ENCODE measurements around the gene FHAD1.
A peak's percentile ranks its signal among the peaks of the same experiment; 100 is the strongest.

The FHAD1 gene

DNA sequence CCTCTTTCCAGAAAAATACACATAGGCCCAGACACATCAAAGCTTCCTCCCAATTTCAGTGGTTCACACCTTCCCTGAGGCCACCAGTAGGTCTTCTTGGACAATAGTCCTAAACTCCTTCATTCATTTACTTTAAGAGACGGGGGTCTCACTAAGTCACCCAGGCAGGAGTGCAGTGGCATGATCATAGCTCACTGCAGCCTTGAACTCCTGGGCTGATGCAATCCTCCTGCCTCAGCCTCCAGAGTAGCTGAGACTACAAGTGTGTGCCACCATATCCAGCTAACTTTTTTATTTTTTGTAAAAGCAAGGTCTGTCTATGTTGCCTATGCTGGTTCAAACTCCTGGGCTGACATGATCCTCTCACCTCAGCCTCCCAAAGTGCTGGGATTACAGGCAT lies 8.2 kb upstream of the FHAD1 start:
- no peak for DNase-seq (ENCODE audit: low spot score)
- Histone ChIP-seq H3K9ac (ENCODE audit: low read depth, low read length, poor library complexity) (no peak overlapping the region), H2AFZ (ENCODE audit: low read length) (no peak overlapping the region), H3K27me3 (ENCODE audit: control insufficient read depth in 3 of 3, insufficient read depth in 3 of 3, low read depth in 1 of 3, low read length in 3 of 3) (no peaks in the 10 kb centered on the region), H2BK15ac (ENCODE audit: low read length) (no peak overlapping the region), H2BK12ac (ENCODE audit: low read length) (no peak overlapping the region), H3K23ac (ENCODE audit: low read depth, low read length, poor library complexity) (no peak overlapping the region), H2BK120ac (ENCODE audit: low read depth, low read length) (no peak overlapping the region), H4K91ac (ENCODE audit: low read depth, low read length, poor library complexity) (no peak overlapping the region), H3K4me3 (ENCODE audit: low read length in 2 of 2) (no peak overlapping the region), H3K18ac (ENCODE audit: low read length) (no peak overlapping the region), H2BK5ac (ENCODE audit: low read length) (no peak overlapping the region), H3K4ac (ENCODE audit: low read length) (no peak overlapping the region), H3K4me2 (ENCODE audit: insufficient read depth, low read length, poor library complexity, severe bottlenecking) (no peak overlapping the region), H3K79me1 (ENCODE audit: low read depth, low read length) (no peaks in the 10 kb centered on the region), H4K8ac (ENCODE audit: low read depth, low read length) (no peak overlapping the region), H3K4me1 (ENCODE audit: control insufficient read depth in 2 of 2, insufficient read depth in 1 of 2, low read depth in 1 of 2, low read length in 2 of 2) (peaks cover 4 to 15% of the 10 kb centered on the region in 2 donors), H3K9me3 (replicated peaks in 1 of 2; ENCODE audit: control insufficient read depth in 2 of 2, insufficient read depth in 1 of 2, low read depth in 1 of 2, low read length in 2 of 2) (peaks cover 0 to 3% of the 10 kb centered on the region in 2 donors), H3K14ac (ENCODE audit: low read length) (no peak overlapping the region), H2AK5ac (ENCODE audit: low read depth, low read length) (no peak overlapping the region), H3K36me3 (replicated peaks in 1 of 2; ENCODE audit: control insufficient read depth in 2 of 2, insufficient read depth in 2 of 2, low read length in 2 of 2) (no peaks in the 10 kb centered on the region), H3K27ac (replicated peaks; ENCODE audit: low read length) (no peak overlapping the region)
- WGBS, 2 donors (ENCODE audit: extremely low coverage in 2 of 2, insufficient read length in 2 of 2, insufficient replicate concordance in 1 of 2) = no CpG with 5 or more reads among the region's 1 CpG

DNA sequence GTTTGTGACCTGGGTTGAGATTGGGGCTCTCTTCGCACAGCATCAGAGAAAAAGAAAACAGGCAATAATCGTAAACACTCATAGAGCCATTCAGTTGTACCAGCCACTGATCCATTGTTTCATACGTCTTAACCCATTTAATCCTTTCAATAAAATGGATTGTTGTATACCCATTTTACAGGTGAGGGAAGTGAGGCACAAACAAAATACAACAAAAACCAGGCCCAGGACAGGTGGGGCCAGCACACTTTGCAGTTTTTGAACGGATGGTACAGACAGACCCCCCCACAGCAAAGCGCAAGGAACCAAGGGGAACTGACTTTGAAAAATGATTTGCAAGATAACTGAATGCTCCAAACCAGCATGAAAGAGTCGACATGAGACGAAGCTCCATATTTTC lies 4.3 kb upstream of the FHAD1 start:
- no peak for DNase-seq (ENCODE audit: low spot score)
- H3K27ac ChIP-seq (replicated peaks; ENCODE audit: low read length) = no peak overlapping the region
- no peak overlapping the region for H3K23ac ChIP-seq (ENCODE audit: low read depth, low read length, poor library complexity)
- no peak overlapping the region for H3K9ac ChIP-seq (ENCODE audit: low read depth, low read length, poor library complexity)
- H2BK12ac ChIP-seq (ENCODE audit: low read length) = no peak overlapping the region
- no peak overlapping the region for H2BK120ac ChIP-seq (ENCODE audit: low read depth, low read length)
- no CpG with 5 or more reads among the region's 7 CpGs for WGBS, 2 donors (ENCODE audit: extremely low coverage in 2 of 2, insufficient read length in 2 of 2, insufficient replicate concordance in 1 of 2)
- H3K9me3 ChIP-seq (replicated peaks in 1 of 2; ENCODE audit: control insufficient read depth in 2 of 2, insufficient read depth in 1 of 2, low read depth in 1 of 2, low read length in 2 of 2) = peaks cover 0 to 6% of the 10 kb centered on the region in 2 donors
- H3K4me1 ChIP-seq (ENCODE audit: control insufficient read depth in 2 of 2, insufficient read depth in 1 of 2, low read depth in 1 of 2, low read length in 2 of 2) = peaks cover 6 to 7% of the 10 kb centered on the region in 2 donors
- no peaks in the 10 kb centered on the region for H3K79me1 ChIP-seq (ENCODE audit: low read depth, low read length)
- no peak overlapping the region for H3K4me3 ChIP-seq (ENCODE audit: low read length in 2 of 2)
- H2BK5ac ChIP-seq (ENCODE audit: low read length) = no peak overlapping the region
- no peak overlapping the region for H2BK15ac ChIP-seq (ENCODE audit: low read length)
- no peak overlapping the region for H3K4ac ChIP-seq (ENCODE audit: low read length)
- H3K18ac ChIP-seq (ENCODE audit: low read length) = no peak overlapping the region
- H3K14ac ChIP-seq (ENCODE audit: low read length) = no peak overlapping the region
- H3K27me3 ChIP-seq (ENCODE audit: control insufficient read depth in 3 of 3, insufficient read depth in 3 of 3, low read depth in 1 of 3, low read length in 3 of 3) = no peaks in the 10 kb centered on the region
- H4K91ac ChIP-seq (ENCODE audit: low read depth, low read length, poor library complexity) = no peak overlapping the region
- no peak overlapping the region for H2AFZ ChIP-seq (ENCODE audit: low read length)
- H3K4me2 ChIP-seq (ENCODE audit: insufficient read depth, low read length, poor library complexity, severe bottlenecking) = no peak overlapping the region
- no peak overlapping the region for H4K8ac ChIP-seq (ENCODE audit: low read depth, low read length)
- no peaks in the 10 kb centered on the region for H3K36me3 ChIP-seq (replicated peaks in 1 of 2; ENCODE audit: control insufficient read depth in 2 of 2, insufficient read depth in 2 of 2, low read length in 2 of 2)
- no peak overlapping the region for H2AK5ac ChIP-seq (ENCODE audit: low read depth, low read length)

DNA sequence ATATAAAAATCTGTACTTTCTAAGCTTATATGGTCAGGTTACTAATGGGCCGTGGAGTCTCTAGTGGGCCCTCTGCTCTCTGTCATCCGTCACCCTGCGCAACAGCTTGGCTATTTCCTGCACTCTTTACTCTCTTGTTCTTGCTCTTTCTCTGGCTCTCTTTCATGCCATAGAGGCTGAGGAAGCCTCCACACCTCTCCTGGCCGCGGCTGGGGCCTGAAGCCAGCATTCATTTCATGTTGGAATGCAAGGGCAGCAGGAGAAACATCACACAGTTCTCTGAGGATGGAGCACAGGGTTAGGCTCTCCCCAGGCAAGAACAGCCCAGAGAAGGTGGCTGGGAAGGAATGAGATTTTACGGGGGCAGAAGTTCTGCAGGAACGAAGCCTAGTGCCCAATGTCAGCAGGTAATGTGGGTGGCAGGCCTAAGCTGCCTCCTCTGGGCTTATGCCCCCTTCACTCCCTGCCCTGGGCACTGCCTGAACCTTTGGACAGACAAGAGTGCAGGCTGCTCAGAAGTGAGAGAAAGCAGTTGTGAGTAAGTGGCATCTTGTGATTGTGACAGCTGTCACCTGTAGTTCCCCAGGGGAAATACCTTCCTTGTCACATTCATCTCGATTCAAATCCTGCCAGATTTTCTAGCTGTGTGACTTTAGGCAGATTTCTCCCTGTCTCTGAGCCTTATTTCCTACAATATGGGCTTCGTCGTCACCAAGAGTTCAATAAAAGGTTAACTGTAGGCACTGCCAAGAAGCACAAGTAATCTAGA lies 3.6 kb upstream of the FHAD1 start:
- H3K79me1 ChIP-seq (ENCODE audit: low read depth, low read length) = no peaks in the 10 kb centered on the region
- no peak overlapping the region for H3K4ac ChIP-seq (ENCODE audit: low read length)
- H3K9me3 ChIP-seq (replicated peaks in 1 of 2; ENCODE audit: control insufficient read depth in 2 of 2, insufficient read depth in 1 of 2, low read depth in 1 of 2, low read length in 2 of 2) = peaks cover 0 to 6% of the 10 kb centered on the region in 2 donors
- no peak overlapping the region for H4K91ac ChIP-seq (ENCODE audit: low read depth, low read length, poor library complexity)
- H2BK5ac ChIP-seq (ENCODE audit: low read length) = no peak overlapping the region
- no peak overlapping the region for H2AK5ac ChIP-seq (ENCODE audit: low read depth, low read length)
- no peaks in the 10 kb centered on the region for H3K36me3 ChIP-seq (replicated peaks in 1 of 2; ENCODE audit: control insufficient read depth in 2 of 2, insufficient read depth in 2 of 2, low read length in 2 of 2)
- no peak overlapping the region for H3K14ac ChIP-seq (ENCODE audit: low read length)
- no peak overlapping the region for H3K4me3 ChIP-seq (ENCODE audit: low read length in 2 of 2)
- H2AFZ ChIP-seq (ENCODE audit: low read length) = peak overlapping the region; percentile 66
- H2BK120ac ChIP-seq (ENCODE audit: low read depth, low read length) = no peak overlapping the region
- H3K27ac ChIP-seq (replicated peaks; ENCODE audit: low read length) = no peak overlapping the region
- no peak overlapping the region for H3K4me2 ChIP-seq (ENCODE audit: insufficient read depth, low read length, poor library complexity, severe bottlenecking)
- peaks cover 6 to 7% of the 10 kb centered on the region in 2 donors for H3K4me1 ChIP-seq (ENCODE audit: control insufficient read depth in 2 of 2, insufficient read depth in 1 of 2, low read depth in 1 of 2, low read length in 2 of 2)
- H3K9ac ChIP-seq (ENCODE audit: low read depth, low read length, poor library complexity) = no peak overlapping the region
- peak overlapping the region; percentile 13 for H3K18ac ChIP-seq (ENCODE audit: low read length)
- H3K23ac ChIP-seq (ENCODE audit: low read depth, low read length, poor library complexity) = no peak overlapping the region
- H2BK15ac ChIP-seq (ENCODE audit: low read length) = no peak overlapping the region
- no peaks in the 10 kb centered on the region for H3K27me3 ChIP-seq (ENCODE audit: control insufficient read depth in 3 of 3, insufficient read depth in 3 of 3, low read depth in 1 of 3, low read length in 3 of 3)
- H2BK12ac ChIP-seq (ENCODE audit: low read length) = no peak overlapping the region
- H4K8ac ChIP-seq (ENCODE audit: low read depth, low read length) = no peak overlapping the region
- no CpG with 5 or more reads among the region's 10 CpGs for WGBS, 2 donors (ENCODE audit: extremely low coverage in 2 of 2, insufficient read length in 2 of 2, insufficient replicate concordance in 1 of 2)
- DNase-seq (ENCODE audit: low spot score) = no peak

DNA sequence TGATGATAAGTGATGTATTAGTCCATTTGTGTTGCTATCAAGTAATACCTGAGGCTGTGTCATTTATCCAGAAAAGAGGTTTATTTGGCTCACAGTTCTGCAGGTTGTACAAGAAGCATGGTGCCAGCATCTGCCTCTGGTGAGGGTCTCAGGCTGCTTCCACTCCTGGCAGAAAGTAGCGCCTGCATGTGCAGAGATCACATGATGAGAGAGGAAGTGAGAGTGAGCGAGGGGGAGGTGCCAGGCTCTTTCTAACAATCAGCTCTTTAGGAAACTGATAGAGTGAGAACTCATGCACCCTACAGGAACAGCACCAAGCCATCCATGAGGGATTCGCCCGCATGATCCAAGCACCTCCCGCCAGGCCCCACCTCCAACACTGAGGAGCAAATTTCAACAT lies 2.2 kb upstream of the FHAD1 start:
- H2BK120ac ChIP-seq (ENCODE audit: low read depth, low read length) = no peak overlapping the region
- H3K27ac ChIP-seq (replicated peaks; ENCODE audit: low read length) = no peak overlapping the region
- no peak overlapping the region for H2AK5ac ChIP-seq (ENCODE audit: low read depth, low read length)
- no peak overlapping the region for H3K9ac ChIP-seq (ENCODE audit: low read depth, low read length, poor library complexity)
- no peak overlapping the region for H2AFZ ChIP-seq (ENCODE audit: low read length)
- no peak overlapping the region for H3K18ac ChIP-seq (ENCODE audit: low read length)
- no peak overlapping the region for H2BK5ac ChIP-seq (ENCODE audit: low read length)
- no peak overlapping the region for H4K8ac ChIP-seq (ENCODE audit: low read depth, low read length)
- no peak overlapping the region for H3K4me3 ChIP-seq (ENCODE audit: low read length in 2 of 2)
- H3K4me2 ChIP-seq (ENCODE audit: insufficient read depth, low read length, poor library complexity, severe bottlenecking) = no peak overlapping the region
- no peak overlapping the region for H2BK15ac ChIP-seq (ENCODE audit: low read length)
- H3K14ac ChIP-seq (ENCODE audit: low read length) = no peak overlapping the region
- peaks cover 6 to 7% of the 10 kb centered on the region in 2 donors for H3K4me1 ChIP-seq (ENCODE audit: control insufficient read depth in 2 of 2, insufficient read depth in 1 of 2, low read depth in 1 of 2, low read length in 2 of 2)
- no peak overlapping the region for H2BK12ac ChIP-seq (ENCODE audit: low read length)
- H3K4ac ChIP-seq (ENCODE audit: low read length) = no peak overlapping the region
- no CpG with 5 or more reads among the region's 5 CpGs for WGBS, 2 donors (ENCODE audit: extremely low coverage in 2 of 2, insufficient read length in 2 of 2, insufficient replicate concordance in 1 of 2)
- no peaks in the 10 kb centered on the region for H3K79me1 ChIP-seq (ENCODE audit: low read depth, low read length)
- H3K36me3 ChIP-seq (replicated peaks in 1 of 2; ENCODE audit: control insufficient read depth in 2 of 2, insufficient read depth in 2 of 2, low read length in 2 of 2) = no peaks in the 10 kb centered on the region
- H3K23ac ChIP-seq (ENCODE audit: low read depth, low read length, poor library complexity) = no peak overlapping the region
- H3K27me3 ChIP-seq (ENCODE audit: control insufficient read depth in 3 of 3, insufficient read depth in 3 of 3, low read depth in 1 of 3, low read length in 3 of 3) = peaks cover 0 to 5% (median 0%) of the 10 kb centered on the region in 3 experiments
- H3K9me3 ChIP-seq (replicated peaks in 1 of 2; ENCODE audit: control insufficient read depth in 2 of 2, insufficient read depth in 1 of 2, low read depth in 1 of 2, low read length in 2 of 2) = peaks cover 0 to 6% of the 10 kb centered on the region in 2 donors
- no peak for DNase-seq (ENCODE audit: low spot score)
- no peak overlapping the region for H4K91ac ChIP-seq (ENCODE audit: low read depth, low read length, poor library complexity)
